ENCODE results near the gene CCNL1.

- TF ChIP-seq CTCF (optimal IDR thresholded peaks at IDR 0.05 in 1 of 3, IDR thresholded peaks at IDR 0.05 in 1 of 3, conservative IDR thresholded peaks at IDR 0.05 in 1 of 3; ENCODE audit: extremely low read depth in 1 of 3, insufficient read depth in 2 of 3, low read length in 3 of 3) (no peak), EZH2 (IDR thresholded peaks at IDR 0.05; ENCODE audit: low read length) (no peak)
These were observed 41.9 kb downstream of the CCNL1 start for GRCh38 chr3:157117875-157118654.
